ENCODE results near the gene MXD4.
A peak's percentile ranks its signal among the peaks of the same experiment; 100 is the strongest.

The MXD4 gene

DNA sequence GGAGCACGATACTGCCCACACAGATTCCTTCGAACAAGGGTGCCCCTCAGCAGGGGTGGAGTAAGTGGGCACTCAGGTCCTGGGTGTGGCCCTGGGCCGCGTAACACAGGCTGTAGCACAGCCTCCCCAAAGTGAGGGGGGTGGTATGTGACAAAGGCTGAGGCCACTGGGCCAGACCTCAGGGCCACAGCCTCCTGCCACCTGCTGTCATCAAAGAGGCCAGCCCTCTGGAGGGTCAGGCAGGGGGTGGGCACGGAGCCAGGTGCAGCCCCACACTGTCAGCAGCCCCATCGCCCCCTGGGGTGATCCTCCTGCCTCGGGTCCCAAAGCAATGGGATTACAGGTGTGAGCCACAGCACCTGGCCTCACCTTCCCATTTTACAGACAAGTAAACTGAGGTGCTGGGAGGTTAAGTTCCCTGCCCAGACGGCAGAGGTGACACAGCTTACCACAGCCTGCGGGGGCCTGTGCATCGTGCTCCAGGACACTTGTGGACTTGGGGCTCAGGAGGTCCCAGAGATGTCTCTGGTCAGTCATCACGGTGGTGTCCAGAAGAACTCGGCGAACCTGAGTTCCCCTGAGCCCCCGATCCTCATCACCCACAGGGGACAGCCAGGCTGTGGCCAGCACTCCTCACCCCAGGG is 27.5 kb upstream of the MXD4 start:
- ATAC-seq (replicated peaks; ENCODE audit: extremely low read depth, poor library complexity, severe bottlenecking) (no peak), DNase-seq (ENCODE audit: low spot score in 2 of 2) (no peak)
- Mint-ChIP-seq H3K27me3 (no peaks in the 10 kb centered on the region), H3K4me3 (peak overlapping the region; percentile 78), H3K4me1 (peaks cover 16% of the 10 kb centered on the region), H3K9me3 (no peaks in the 10 kb centered on the region), H3K36me3 (ENCODE audit: insufficient read depth) (peaks cover 19% of the 10 kb centered on the region), H3K27ac (ENCODE audit: low read depth) (peak overlapping the region; percentile 100)

GRCh38 chr4:2288051-2288541 is 26.2 kb upstream of the MXD4 start:
- Mint-ChIP-seq H3K4me1 (peaks cover 18% of the 10 kb centered on the region), H3K27ac (ENCODE audit: low read depth) (peak overlapping the region; percentile 51), H3K4me3 (no peak overlapping the region)

GRCh38 chr4:2287594-2287915 is 25.6 kb upstream of the MXD4 start:
- no peak for ATAC-seq (replicated peaks; ENCODE audit: extremely low read depth, poor library complexity, severe bottlenecking)
- Mint-ChIP-seq H3K36me3 (ENCODE audit: insufficient read depth) (peaks cover 23% of the 10 kb centered on the region), H3K27ac (ENCODE audit: low read depth) (peak overlapping the region; percentile 51), H3K4me1 (peaks cover 24% of the 10 kb centered on the region), H3K27me3 (no peaks in the 10 kb centered on the region), H3K4me3 (no peak overlapping the region), H3K9me3 (no peaks in the 10 kb centered on the region)
- no peak for DNase-seq (ENCODE audit: low spot score in 2 of 2)

More at GRCh38 chr4:2288051-2288541, 26.2 kb upstream of the MXD4 start:
- no peaks in the 10 kb centered on the region for H3K9me3 Mint-ChIP-seq
- no peaks in the 10 kb centered on the region for H3K27me3 Mint-ChIP-seq
- no peak for DNase-seq (ENCODE audit: low spot score in 2 of 2)
- H3K36me3 Mint-ChIP-seq (ENCODE audit: insufficient read depth), result peaks cover 21% of the 10 kb centered on the region
- no peak for ATAC-seq (replicated peaks; ENCODE audit: extremely low read depth, poor library complexity, severe bottlenecking)

DNA sequence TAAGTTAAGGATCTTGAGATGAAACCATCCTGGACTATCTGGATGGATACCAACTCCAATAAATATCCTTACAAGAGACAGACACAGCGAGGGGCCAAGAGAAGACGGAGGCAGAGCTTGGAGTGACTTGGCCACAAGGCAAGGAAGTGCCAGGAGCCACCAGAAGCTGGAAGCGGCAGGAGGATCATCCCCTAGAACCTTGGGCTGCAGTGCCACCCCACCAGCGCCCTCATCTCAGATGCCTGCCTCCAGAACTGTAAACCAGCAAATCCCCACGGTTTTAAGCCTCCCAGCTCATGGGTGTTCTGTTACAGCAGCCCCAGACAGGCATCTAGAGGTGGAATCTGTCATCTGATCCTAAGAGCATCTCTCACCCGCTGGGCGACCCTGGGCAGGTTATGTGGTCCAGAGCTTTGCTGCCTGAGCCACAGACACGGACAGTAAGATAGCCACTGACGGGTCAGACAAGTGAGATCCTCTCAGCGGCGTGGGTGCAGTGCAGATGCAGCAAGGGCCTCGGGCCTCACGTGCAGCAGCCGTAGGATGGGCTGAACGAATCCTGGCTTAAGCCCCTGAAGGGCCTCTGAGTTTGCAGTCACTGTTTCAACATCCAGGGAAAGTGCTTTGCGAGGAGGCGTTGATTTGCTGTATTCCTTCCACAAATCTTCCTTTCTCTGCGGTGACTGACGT is 25.1 kb upstream of the MXD4 start:
- DNase-seq (ENCODE audit: low spot score in 2 of 2) (no peak), ATAC-seq (replicated peaks; ENCODE audit: extremely low read depth, poor library complexity, severe bottlenecking) (no peak)
- H3K36me3 Mint-ChIP-seq (ENCODE audit: insufficient read depth), result peaks cover 27% of the 10 kb centered on the region
- H3K9me3 Mint-ChIP-seq, result no peaks in the 10 kb centered on the region
- H3K27me3 Mint-ChIP-seq, result no peaks in the 10 kb centered on the region
- H3K4me3 Mint-ChIP-seq, result no peak overlapping the region
- H3K27ac Mint-ChIP-seq (ENCODE audit: low read depth), result peak overlapping the region; percentile 51
- peaks cover 29% of the 10 kb centered on the region for H3K4me1 Mint-ChIP-seq

GRCh38 chr4:2285613-2286381 is 23.9 kb upstream of the MXD4 start:
- no peaks in the 10 kb centered on the region for H3K27me3 Mint-ChIP-seq
- peaks cover 33% of the 10 kb centered on the region for H3K4me1 Mint-ChIP-seq
- H3K36me3 Mint-ChIP-seq (ENCODE audit: insufficient read depth), result peaks cover 31% of the 10 kb centered on the region
- no peak for ATAC-seq (replicated peaks; ENCODE audit: extremely low read depth, poor library complexity, severe bottlenecking)
- no peak for DNase-seq (ENCODE audit: low spot score in 2 of 2)
- no peak overlapping the region for H3K4me3 Mint-ChIP-seq
- H3K27ac Mint-ChIP-seq (ENCODE audit: low read depth), result peak overlapping the region; percentile 99
- no peaks in the 10 kb centered on the region for H3K9me3 Mint-ChIP-seq

GRCh38 chr4:2284934-2285612 is 23.2 kb upstream of the MXD4 start:
- Mint-ChIP-seq H3K4me3 (no peak overlapping the region), H3K27ac (ENCODE audit: low read depth) (peak overlapping the region; percentile 99), H3K9me3 (no peaks in the 10 kb centered on the region), H3K4me1 (peaks cover 34% of the 10 kb centered on the region), H3K36me3 (ENCODE audit: insufficient read depth) (peaks cover 24% of the 10 kb centered on the region), H3K27me3 (no peaks in the 10 kb centered on the region)
- ATAC-seq (replicated peaks; ENCODE audit: extremely low read depth, poor library complexity, severe bottlenecking) (no peak), DNase-seq (ENCODE audit: low spot score in 2 of 2) (no peak)

- Mint-ChIP-seq H3K27me3 (no peaks in the 10 kb centered on the region), H3K36me3 (ENCODE audit: insufficient read depth) (peaks cover 24% of the 10 kb centered on the region), H3K4me1 (peaks cover 30% of the 10 kb centered on the region), H3K9me3 (no peaks in the 10 kb centered on the region), H3K4me3 (no peak overlapping the region), H3K27ac (ENCODE audit: low read depth) (peak overlapping the region; percentile 99)
- no peak for ATAC-seq (replicated peaks; ENCODE audit: extremely low read depth, poor library complexity, severe bottlenecking)
- no peak for DNase-seq (ENCODE audit: low spot score in 2 of 2)
Measured at GRCh38 chr4:2284161-2284933, 22.4 kb upstream of the MXD4 start.

DNA sequence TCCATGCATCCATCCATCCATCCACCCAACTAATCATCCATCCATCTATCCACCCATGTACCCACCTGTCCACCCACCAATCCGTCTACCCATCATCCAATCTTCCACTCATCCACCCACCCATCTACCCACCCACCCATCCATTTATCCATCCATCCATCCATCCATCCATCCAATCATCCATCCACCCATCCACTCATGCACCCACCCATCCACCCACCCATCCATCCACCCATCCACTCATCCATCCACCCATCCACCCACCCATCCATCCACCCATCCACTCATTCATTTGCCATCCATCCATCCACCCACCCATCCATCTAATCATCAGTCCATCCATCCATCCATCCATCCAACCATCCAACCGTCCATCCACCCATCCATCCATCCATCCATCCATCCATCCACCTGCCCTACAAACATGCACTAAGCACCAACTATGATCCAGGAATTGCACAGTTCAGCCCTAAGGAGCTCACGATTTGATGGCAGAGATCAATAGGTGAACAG is 21.3 kb upstream of the MXD4 start:
- Mint-ChIP-seq H3K27me3 (no peaks in the 10 kb centered on the region), H3K27ac (ENCODE audit: low read depth) (peak overlapping the region; percentile 99)

GRCh38 chr4:2281575-2282343 is 19.9 kb upstream of the MXD4 start:
- H3K27ac Mint-ChIP-seq (ENCODE audit: low read depth), result peak overlapping the region; percentile 99
- H3K4me1 Mint-ChIP-seq, result peaks cover 30% of the 10 kb centered on the region
- H3K4me3 Mint-ChIP-seq, result peak overlapping the region; percentile 68
- ATAC-seq (replicated peaks; ENCODE audit: extremely low read depth, poor library complexity, severe bottlenecking) (peak; percentile 93), DNase-seq (ENCODE audit: low spot score in 2 of 2) (peak; percentile 70 to 94)
- no peaks in the 10 kb centered on the region for H3K27me3 Mint-ChIP-seq
- H3K9me3 Mint-ChIP-seq, result no peaks in the 10 kb centered on the region
- H3K36me3 Mint-ChIP-seq (ENCODE audit: insufficient read depth), result peaks cover 22% of the 10 kb centered on the region

More for the DNA sequence above, 21.3 kb upstream of the MXD4 start:
- H3K4me1 Mint-ChIP-seq, result peaks cover 30% of the 10 kb centered on the region
- DNase-seq (ENCODE audit: low spot score in 2 of 2) (no peak), ATAC-seq (replicated peaks; ENCODE audit: extremely low read depth, poor library complexity, severe bottlenecking) (no peak)
- no peaks in the 10 kb centered on the region for H3K9me3 Mint-ChIP-seq
- peaks cover 24% of the 10 kb centered on the region for H3K36me3 Mint-ChIP-seq (ENCODE audit: insufficient read depth)
- no peak overlapping the region for H3K4me3 Mint-ChIP-seq

GRCh38 chr4:2280531-2281300 is 18.8 kb upstream of the MXD4 start:
- no peaks in the 10 kb centered on the region for H3K9me3 Mint-ChIP-seq
- H3K27ac Mint-ChIP-seq (ENCODE audit: low read depth), result peak overlapping the region; percentile 99
- ATAC-seq (replicated peaks; ENCODE audit: extremely low read depth, poor library complexity, severe bottlenecking), result no peak
- peaks cover 30% of the 10 kb centered on the region for H3K4me1 Mint-ChIP-seq
- DNase-seq (ENCODE audit: low spot score in 2 of 2), result no peak
- H3K36me3 Mint-ChIP-seq (ENCODE audit: insufficient read depth), result peaks cover 23% of the 10 kb centered on the region
- peak overlapping the region; percentile 68 for H3K4me3 Mint-ChIP-seq
- no peaks in the 10 kb centered on the region for H3K27me3 Mint-ChIP-seq

- Mint-ChIP-seq H3K4me3 (no peak overlapping the region), H3K36me3 (ENCODE audit: insufficient read depth) (peaks cover 18% of the 10 kb centered on the region)
Measured at GRCh38 chr4:2277956-2278355, 16.0 kb upstream of the MXD4 start.

More at GRCh38 chr4:2277956-2278355, 16.0 kb upstream of the MXD4 start:
- no peaks in the 10 kb centered on the region for H3K27me3 Mint-ChIP-seq
- DNase-seq (ENCODE audit: low spot score in 2 of 2) (no peak), ATAC-seq (replicated peaks; ENCODE audit: extremely low read depth, poor library complexity, severe bottlenecking) (no peak)
- no peaks in the 10 kb centered on the region for H3K9me3 Mint-ChIP-seq
- H3K27ac Mint-ChIP-seq (ENCODE audit: low read depth), result no peak overlapping the region
- peaks cover 26% of the 10 kb centered on the region for H3K4me1 Mint-ChIP-seq

Measured in central memory CD8-positive, alpha-beta T cell (primary cell).